ENCODE measurements around the gene EIPR1. TPM values are rescaled to one million over a fixed set of nuclear protein-coding genes. Genes with fewer than 3 reads are reported as not detected.
"Not testable (repeated sequence)": the region's sequence is repeated elsewhere in the genome, so short reads cannot be mapped to it uniquely, and the experiment has no call there.

EIPR1 gene
- total RNA-seq, 1 donor from 2014 or later = 27.9 TPM

- peaks cover 12% of the 10 kb centered on the region for H3K9me3 Mint-ChIP-seq
Measured at GRCh38 chr2:3365219-3365618, 12.4 kb downstream of the EIPR1 start.

GRCh38 chr2:3361518-3362389 lies 15.9 kb downstream of the EIPR1 start:
- Mint-ChIP-seq H3K27ac (no peak overlapping the region), H3K36me3 (no peaks in the 10 kb centered on the region), H3K9me3 (no peaks in the 10 kb centered on the region), H3K4me1 (no peaks in the 10 kb centered on the region), H3K27me3 (ENCODE audit: low read depth) (no peaks in the 10 kb centered on the region), H3K4me3 (no peak overlapping the region)
- TF ChIP-seq CTCF (IDR thresholded peaks at IDR 0.05; ENCODE audit: unreplicated experiment) = no peak
- DNase-seq (ENCODE audit: low spot score in 2 of 2, unreplicated experiment in 2 of 2) = no peak

More at GRCh38 chr2:3365219-3365618, 12.4 kb downstream of the EIPR1 start:
- Mint-ChIP-seq H3K27me3 (ENCODE audit: low read depth) (no peaks in the 10 kb centered on the region), H3K36me3 (peaks cover 19% of the 10 kb centered on the region), H3K4me1 (no peaks in the 10 kb centered on the region), H3K27ac (no peak overlapping the region), H3K4me3 (no peak overlapping the region)
- DNase-seq (ENCODE audit: low spot score in 2 of 2, unreplicated experiment in 2 of 2) = no peak
- TF ChIP-seq CTCF (IDR thresholded peaks at IDR 0.05; ENCODE audit: unreplicated experiment) = no peak

- no peaks in the 10 kb centered on the region for H3K4me1 Mint-ChIP-seq
- DNase-seq (ENCODE audit: low spot score in 2 of 2, unreplicated experiment in 2 of 2) = no peak
- no peak overlapping the region for H3K27ac Mint-ChIP-seq
- TF ChIP-seq CTCF (IDR thresholded peaks at IDR 0.05; ENCODE audit: unreplicated experiment) = no peak
- H3K4me3 Mint-ChIP-seq = no peak overlapping the region
- peaks cover 3% of the 10 kb centered on the region for H3K36me3 Mint-ChIP-seq
- no peaks in the 10 kb centered on the region for H3K9me3 Mint-ChIP-seq
- no peaks in the 10 kb centered on the region for H3K27me3 Mint-ChIP-seq (ENCODE audit: low read depth)
Measured at GRCh38 chr2:3357926-3358325, 19.7 kb downstream of the EIPR1 start.

- not testable (repeated sequence) for H3K27me3 Mint-ChIP-seq (ENCODE audit: low read depth); DNase-seq (ENCODE audit: low spot score in 2 of 2, unreplicated experiment in 2 of 2); H3K9me3 Mint-ChIP-seq; H3K36me3 Mint-ChIP-seq; H3K4me1 Mint-ChIP-seq; H3K4me3 Mint-ChIP-seq; H3K27ac Mint-ChIP-seq
Measured at GRCh38 chr2:3357446-3357845, 20.2 kb downstream of the EIPR1 start.

GRCh38 chr2:3356799-3357198 lies 20.8 kb downstream of the EIPR1 start:
- Mint-ChIP-seq H3K27me3 (ENCODE audit: low read depth) (no peaks in the 10 kb centered on the region), H3K36me3 (peaks cover 11% of the 10 kb centered on the region), H3K4me3 (no peak overlapping the region), H3K4me1 (no peaks in the 10 kb centered on the region), H3K27ac (no peak overlapping the region), H3K9me3 (peaks cover 4% of the 10 kb centered on the region)
- no peak for TF ChIP-seq CTCF (IDR thresholded peaks at IDR 0.05; ENCODE audit: unreplicated experiment)
- DNase-seq (ENCODE audit: low spot score in 2 of 2, unreplicated experiment in 2 of 2) = no peak

- no peak for TF ChIP-seq CTCF (IDR thresholded peaks at IDR 0.05; ENCODE audit: unreplicated experiment)
- no peak for DNase-seq (ENCODE audit: low spot score in 2 of 2, unreplicated experiment in 2 of 2)
- Mint-ChIP-seq H3K36me3 (peaks cover 11% of the 10 kb centered on the region), H3K27me3 (ENCODE audit: low read depth) (no peaks in the 10 kb centered on the region), H3K9me3 (peaks cover 8% of the 10 kb centered on the region), H3K4me1 (no peaks in the 10 kb centered on the region), H3K27ac (no peak overlapping the region), H3K4me3 (no peak overlapping the region)
Measured at GRCh38 chr2:3355951-3356569, 21.6 kb downstream of the EIPR1 start.

Data from mesothelial cell of epicardium (in vitro differentiated cells).